Measurements from ENCODE around the gene SLC25A26. TPM values are rescaled to one million over a fixed set of nuclear protein-coding genes. Genes with fewer than 3 reads are reported as not detected.

Gene SLC25A26
- polyA plus RNA-seq, 2 donors, result 4.6 to 13.5 TPM

DNA sequence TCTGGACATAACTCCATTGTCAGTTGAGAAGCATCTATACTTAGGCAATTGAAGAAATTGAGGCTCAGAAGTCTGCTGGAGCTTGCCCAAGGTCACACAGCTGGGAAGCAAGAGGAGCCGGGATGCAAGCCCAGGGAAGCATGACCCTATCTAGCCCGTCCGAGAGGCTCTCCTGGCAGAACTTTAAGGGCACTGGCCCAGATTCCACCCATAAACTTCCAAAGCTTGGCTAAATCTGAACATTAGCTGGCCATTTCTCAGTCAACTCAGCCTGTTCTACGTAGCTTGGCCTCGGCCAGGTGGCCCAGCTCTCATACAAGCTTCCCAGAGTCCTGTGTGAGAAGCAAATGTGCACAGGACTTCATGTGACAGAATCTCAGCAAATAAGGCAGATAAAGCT, 204.2 kb downstream of the SLC25A26 start:
- Histone ChIP-seq H3K27ac (ENCODE audit: low read depth in 2 of 2, low read length in 1 of 2) (no peak overlapping the region), H3K9me3 (ENCODE audit: control insufficient read depth in 2 of 2, insufficient read depth in 1 of 2, low read depth in 1 of 2, low read length in 1 of 2) (peaks cover 0 to 6% of the 10 kb centered on the region in 2 donors), H3K4me3 (ENCODE audit: low read depth in 1 of 2, low read length in 2 of 2) (no peak overlapping the region), H3K27me3 (ENCODE audit: control insufficient read depth in 1 of 2, insufficient read depth in 2 of 2, low read length in 2 of 2) (no peaks in the 10 kb centered on the region), H3K4me1 (ENCODE audit: control insufficient read depth in 2 of 2, insufficient read depth in 2 of 2, low read length in 1 of 2) (peaks cover 0 to 5% of the 10 kb centered on the region in 2 donors), H3K36me3 (ENCODE audit: control insufficient read depth in 2 of 2, insufficient read depth in 2 of 2, low read length in 1 of 2) (no peaks in the 10 kb centered on the region)
- 59 to 65% methylated on average over 5 of the region's 5 CpGs for WGBS, 2 donors

DNA sequence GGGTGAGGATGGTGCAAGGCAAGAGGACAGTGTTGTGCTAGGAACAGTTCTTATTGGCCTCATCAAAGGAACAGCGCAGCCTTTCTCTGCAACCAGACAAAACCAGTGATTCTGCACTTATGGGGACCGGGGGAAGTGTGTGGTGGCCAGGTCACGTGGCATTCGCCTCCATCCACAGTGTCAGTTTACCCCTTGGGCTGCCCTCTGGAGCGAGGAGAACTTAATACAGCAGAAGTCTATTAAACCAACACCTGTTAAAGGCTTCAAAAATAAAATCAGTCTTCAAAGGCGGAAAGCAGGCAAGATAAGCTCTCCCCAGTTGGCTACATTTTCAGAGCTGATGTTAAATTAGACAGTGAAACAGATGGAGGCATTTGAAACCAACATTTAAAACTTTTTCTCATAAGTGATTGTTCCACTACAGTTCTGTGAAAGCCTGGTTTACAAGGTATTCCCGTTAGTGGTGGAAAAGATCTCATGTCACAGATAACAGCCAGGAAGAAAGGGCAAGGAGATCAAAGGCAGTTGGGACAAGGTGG, 204.8 kb downstream of the SLC25A26 start:
- Histone ChIP-seq H3K9me3 (ENCODE audit: control insufficient read depth in 2 of 2, insufficient read depth in 1 of 2, low read depth in 1 of 2, low read length in 1 of 2) (peaks cover 0 to 6% of the 10 kb centered on the region in 2 donors), H3K4me1 (ENCODE audit: control insufficient read depth in 2 of 2, insufficient read depth in 2 of 2, low read length in 1 of 2) (peaks cover 0 to 7% of the 10 kb centered on the region in 2 donors), H3K4me3 (ENCODE audit: low read depth in 1 of 2, low read length in 2 of 2) (no peak overlapping the region), H3K27me3 (ENCODE audit: control insufficient read depth in 1 of 2, insufficient read depth in 2 of 2, low read length in 2 of 2) (no peaks in the 10 kb centered on the region), H3K27ac (ENCODE audit: low read depth in 2 of 2, low read length in 1 of 2) (no peak overlapping the region), H3K36me3 (ENCODE audit: control insufficient read depth in 2 of 2, insufficient read depth in 2 of 2, low read length in 1 of 2) (no peaks in the 10 kb centered on the region)
- WGBS, 2 donors, result 84 to 89% methylated on average over 7 of the region's 7 CpGs

DNA sequence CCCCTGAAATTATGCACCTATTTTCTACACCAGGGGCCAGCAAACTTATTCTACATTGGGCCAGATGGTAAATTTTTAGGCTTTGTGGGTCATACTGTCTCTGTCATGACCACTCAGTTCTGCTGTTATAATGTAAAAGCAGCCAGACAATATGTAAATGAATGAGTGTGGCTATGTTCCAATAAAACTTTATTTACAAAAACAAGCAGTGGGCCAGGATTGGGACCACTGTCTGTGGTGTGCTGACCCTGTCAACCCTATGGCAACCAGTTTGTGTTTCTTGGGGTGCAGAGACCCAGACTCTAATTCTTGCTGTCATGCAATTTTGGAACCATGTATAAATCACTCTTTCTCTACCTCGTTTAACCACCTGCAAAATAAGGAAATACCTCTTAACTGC, 205.3 kb downstream of the SLC25A26 start:
- H3K36me3 ChIP-seq (ENCODE audit: control insufficient read depth in 2 of 2, insufficient read depth in 2 of 2, low read length in 1 of 2), result no peaks in the 10 kb centered on the region
- no peak overlapping the region for H3K4me3 ChIP-seq (ENCODE audit: low read depth in 1 of 2, low read length in 2 of 2)
- H3K27ac ChIP-seq (ENCODE audit: low read depth in 2 of 2, low read length in 1 of 2), result no peak overlapping the region
- no peaks in the 10 kb centered on the region for H3K27me3 ChIP-seq (ENCODE audit: control insufficient read depth in 1 of 2, insufficient read depth in 2 of 2, low read length in 2 of 2)
- H3K4me1 ChIP-seq (ENCODE audit: control insufficient read depth in 2 of 2, insufficient read depth in 2 of 2, low read length in 1 of 2), result peaks cover 1 to 9% of the 10 kb centered on the region in 2 donors
- H3K9me3 ChIP-seq (ENCODE audit: control insufficient read depth in 2 of 2, insufficient read depth in 1 of 2, low read depth in 1 of 2, low read length in 1 of 2), result peaks cover 0 to 6% of the 10 kb centered on the region in 2 donors
- WGBS, 2 donors, result 65 to 74% methylated on average over 1 of the region's 1 CpG

DNA sequence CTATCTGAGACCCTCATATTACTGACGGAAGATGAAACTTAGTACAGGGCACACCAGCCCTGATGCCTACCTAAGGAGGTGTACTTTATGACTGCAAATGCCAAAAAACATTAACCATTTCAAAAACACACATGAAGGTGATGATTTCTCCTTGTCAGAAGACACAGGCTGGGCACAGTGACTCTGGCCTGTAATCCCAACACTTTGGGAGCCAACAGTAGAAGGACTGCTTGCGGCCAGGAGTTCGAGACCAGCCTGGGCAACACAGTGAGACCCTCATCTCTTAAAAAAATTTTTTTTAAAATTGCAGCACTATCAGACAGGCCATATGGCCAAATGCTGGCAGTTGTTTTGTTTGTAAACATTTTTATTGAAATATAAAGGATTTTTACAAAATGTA, 206.6 kb downstream of the SLC25A26 start:
- WGBS, 2 donors, result 91 to 97% methylated on average over 3 of the region's 3 CpGs
- H3K4me1 ChIP-seq (ENCODE audit: control insufficient read depth in 2 of 2, insufficient read depth in 2 of 2, low read length in 1 of 2), result peaks cover 4 to 14% of the 10 kb centered on the region in 2 donors
- H3K27ac ChIP-seq (ENCODE audit: low read depth in 2 of 2, low read length in 1 of 2), result no peak overlapping the region
- no peaks in the 10 kb centered on the region for H3K27me3 ChIP-seq (ENCODE audit: control insufficient read depth in 1 of 2, insufficient read depth in 2 of 2, low read length in 2 of 2)
- H3K36me3 ChIP-seq (ENCODE audit: control insufficient read depth in 2 of 2, insufficient read depth in 2 of 2, low read length in 1 of 2), result no peaks in the 10 kb centered on the region
- no peaks in the 10 kb centered on the region for H3K9me3 ChIP-seq (ENCODE audit: control insufficient read depth in 2 of 2, insufficient read depth in 1 of 2, low read depth in 1 of 2, low read length in 1 of 2)
- no peak overlapping the region for H3K4me3 ChIP-seq (ENCODE audit: low read depth in 1 of 2, low read length in 2 of 2)

DNA sequence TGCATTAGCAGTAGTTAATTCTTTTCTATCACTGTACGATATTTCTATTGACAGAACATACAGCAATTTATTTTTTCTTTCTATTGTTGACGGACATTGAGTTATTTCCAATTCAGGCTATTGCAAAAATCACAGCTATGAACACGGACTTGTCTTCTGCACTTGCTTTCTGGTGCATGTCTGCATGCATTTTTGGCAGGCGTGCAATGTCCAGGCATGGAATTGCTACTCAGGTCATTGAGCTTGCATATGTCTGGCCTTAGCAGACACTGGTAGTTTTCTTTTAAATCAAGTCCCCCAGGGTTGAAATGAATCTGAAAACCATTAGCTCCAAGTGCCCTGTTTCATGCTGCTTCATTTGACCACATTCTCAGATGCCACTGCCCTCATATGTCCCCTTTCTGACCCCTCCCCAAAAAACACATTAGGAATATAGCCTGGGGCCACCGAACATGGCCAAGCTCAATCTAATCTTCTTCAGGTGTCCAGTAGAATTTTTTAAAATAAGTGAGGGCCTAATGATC, 207.2 kb downstream of the SLC25A26 start:
- Histone ChIP-seq H3K4me3 (ENCODE audit: low read depth in 1 of 2, low read length in 2 of 2) (no peak overlapping the region), H3K27ac (ENCODE audit: low read depth in 2 of 2, low read length in 1 of 2) (no peak overlapping the region), H3K36me3 (ENCODE audit: control insufficient read depth in 2 of 2, insufficient read depth in 2 of 2, low read length in 1 of 2) (no peaks in the 10 kb centered on the region), H3K9me3 (ENCODE audit: control insufficient read depth in 2 of 2, insufficient read depth in 1 of 2, low read depth in 1 of 2, low read length in 1 of 2) (no peaks in the 10 kb centered on the region), H3K4me1 (ENCODE audit: control insufficient read depth in 2 of 2, insufficient read depth in 2 of 2, low read length in 1 of 2) (peaks cover 4 to 14% of the 10 kb centered on the region in 2 donors), H3K27me3 (ENCODE audit: control insufficient read depth in 1 of 2, insufficient read depth in 2 of 2, low read length in 2 of 2) (no peaks in the 10 kb centered on the region)
- WGBS, 2 donors, result 64 to 68% methylated on average over 5 of the region's 5 CpGs

Other genes with a start within 250 kb of the SLC25A26 start
- gene MAGI1, start 182.1 kb upstream of the SLC25A26 start, polyA plus RNA-seq, result 10 to 100 TPM in 1 of 2 donors, 1 to 10 TPM in 1; 6.0 to 10.6 TPM